ENCODE data around the gene ZNF524. TPM values are rescaled to one million over a fixed set of nuclear protein-coding genes. Genes with fewer than 3 reads are reported as not detected.
A peak's percentile ranks its signal among the peaks of the same experiment; 100 is the strongest.

ZNF524 gene
- polyA plus RNA-seq, 1 donor from 2014 or later = 49.6 TPM

DNA sequence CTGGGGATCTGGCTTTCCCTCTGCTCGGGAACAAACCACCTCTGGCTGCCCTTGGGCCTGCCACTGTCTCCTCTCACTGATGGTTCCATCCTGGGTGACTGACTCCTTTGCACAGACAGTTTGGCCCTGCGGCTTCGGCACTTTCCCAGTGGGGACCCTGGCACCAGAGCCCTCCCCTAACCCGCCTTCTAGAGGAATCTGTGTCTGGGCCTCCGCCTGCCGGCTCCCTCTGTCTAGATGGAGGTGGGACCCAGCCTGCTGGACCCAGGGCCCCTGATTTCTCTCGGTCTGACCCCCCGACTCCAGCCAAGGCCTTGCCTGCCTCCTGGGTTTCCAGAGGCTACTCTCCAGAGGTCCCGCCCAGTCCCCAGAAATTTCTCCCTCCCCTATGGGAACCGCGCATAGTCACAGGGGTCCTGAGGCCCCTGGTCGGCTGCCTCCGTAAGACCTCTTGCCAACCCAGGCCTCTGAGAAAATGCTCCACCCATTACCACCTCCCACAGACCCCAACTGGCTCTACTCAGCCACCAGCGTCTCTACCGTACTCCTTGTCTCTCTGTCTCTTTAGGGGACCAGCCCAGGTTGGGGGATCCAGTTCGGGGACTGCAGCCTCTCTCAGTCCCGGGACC, 50.6 kb downstream of the ZNF524 start:
- Mint-ChIP-seq H3K4me1 (peaks cover 8 to 28% (median 10%) of the 10 kb centered on the region in 3 donors), H3K4me3 (peak overlapping the region in 3 of 4 donors; percentile 79 to 83 (median 83)), H3K27ac (peak overlapping the region in 2 of 3 donors; percentile 76 to 90), H3K27me3 (no peaks in the 10 kb centered on the region), H3K9me3 (no peaks in the 10 kb centered on the region), H3K36me3 (peaks cover 6% of the 10 kb centered on the region)

DNA sequence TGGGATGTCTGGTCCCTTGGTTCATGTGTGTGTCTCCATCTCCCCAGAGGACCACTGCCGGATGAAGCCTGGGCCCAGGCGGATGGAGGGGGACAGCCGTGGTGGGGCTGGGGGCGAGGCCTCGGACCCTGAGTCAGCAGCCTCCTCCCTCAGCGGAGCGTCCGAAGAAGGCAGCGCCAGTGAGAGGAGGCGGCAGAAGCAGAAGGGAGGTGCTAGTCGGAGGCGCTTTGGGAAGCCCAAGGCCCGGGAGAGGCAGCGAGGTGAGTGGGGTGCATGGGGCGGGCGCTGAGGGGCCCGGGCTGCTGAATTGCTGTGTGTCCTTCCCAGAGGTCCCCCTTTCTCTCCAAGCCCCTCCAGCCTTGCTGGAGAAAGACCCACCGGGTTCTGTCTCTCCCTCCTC, 51.1 kb downstream of the ZNF524 start:
- peaks cover 6% of the 10 kb centered on the region for H3K36me3 Mint-ChIP-seq
- H3K27me3 Mint-ChIP-seq = no peaks in the 10 kb centered on the region
- H3K4me3 Mint-ChIP-seq = peak overlapping the region in 2 of 4 donors; percentile 83
- H3K27ac Mint-ChIP-seq = peak overlapping the region in 2 of 3 donors; percentile 76 to 90
- H3K4me1 Mint-ChIP-seq = peaks cover 13 to 32% (median 15%) of the 10 kb centered on the region in 3 donors
- H3K9me3 Mint-ChIP-seq = no peaks in the 10 kb centered on the region

DNA sequence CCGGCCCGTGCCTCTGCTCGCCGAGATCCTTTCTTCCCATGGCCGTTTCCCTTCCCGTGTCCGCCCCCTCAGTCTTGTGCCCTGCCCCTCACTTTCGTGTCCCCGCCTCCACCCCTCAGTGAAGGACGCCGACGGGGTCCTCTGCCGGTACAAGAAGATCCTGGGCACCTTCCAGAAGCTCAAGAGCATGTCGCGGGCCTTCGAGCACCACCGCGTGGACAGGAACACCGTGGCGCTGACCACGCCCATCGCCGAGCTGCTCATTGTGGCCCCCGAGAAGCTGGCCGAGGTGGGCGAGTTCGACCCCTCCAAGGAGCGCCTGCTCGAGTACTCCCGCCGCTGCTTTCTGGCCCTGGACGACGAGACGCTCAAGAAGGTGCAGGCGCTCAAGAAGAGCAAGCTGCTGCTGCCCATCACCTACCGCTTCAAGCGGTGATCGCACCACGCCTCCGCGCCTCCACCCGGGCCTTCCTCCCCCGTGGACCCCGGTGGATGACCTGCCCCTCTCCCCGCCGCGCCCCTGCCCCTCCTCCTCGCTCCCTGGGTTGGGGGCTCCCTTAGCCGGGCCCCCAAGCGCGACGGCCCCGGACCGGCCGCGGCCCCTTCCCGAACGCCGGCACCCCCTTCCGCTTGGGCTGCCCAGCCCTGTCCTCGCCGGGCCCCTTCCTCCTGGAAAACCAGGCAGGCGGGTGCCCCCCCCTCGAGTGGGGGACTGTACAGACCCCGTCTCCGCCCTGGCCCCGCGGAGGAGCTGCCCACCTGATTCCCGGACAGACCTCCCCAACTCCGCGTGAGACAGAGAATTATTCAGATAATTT, 52.4 kb downstream of the ZNF524 start:
- Mint-ChIP-seq H3K36me3 (peaks cover 3% of the 10 kb centered on the region), H3K4me1 (peaks cover 14 to 32% (median 22%) of the 10 kb centered on the region in 3 donors), H3K9me3 (no peaks in the 10 kb centered on the region), H3K27me3 (no peaks in the 10 kb centered on the region), H3K4me3 (no peak overlapping the region), H3K27ac (peak overlapping the region in 2 of 3 donors; percentile 25 to 63)

Other genes starting within 250 kb of the ZNF524 start
- not detected for gene COX6B2, start 245.6 kb upstream of the ZNF524 start, polyA plus RNA-seq
- not detected for gene GARIN5B, start 237.0 kb upstream of the ZNF524 start, polyA plus RNA-seq
- gene IL11, start 229.8 kb upstream of the ZNF524 start, polyA plus RNA-seq = not detected
- gene TMEM190, start 223.5 kb upstream of the ZNF524 start, polyA plus RNA-seq = not detected
- 1.1 TPM for gene TMEM238, start 216.0 kb upstream of the ZNF524 start, polyA plus RNA-seq
- gene RPL28, start 214.4 kb upstream of the ZNF524 start, polyA plus RNA-seq = 825 TPM
- gene UBE2S, start 192.5 kb upstream of the ZNF524 start, polyA plus RNA-seq = 37.6 TPM
- not detected for gene SHISA7, start 157.0 kb upstream of the ZNF524 start, polyA plus RNA-seq
- gene ISOC2, start 138.6 kb upstream of the ZNF524 start, polyA plus RNA-seq = 40.0 TPM
- not detected for gene C19orf85, start 135.5 kb upstream of the ZNF524 start, polyA plus RNA-seq
- gene ZNF628, start 123.7 kb upstream of the ZNF524 start, polyA plus RNA-seq = 0.34 TPM
- gene NAT14, start 115.1 kb upstream of the ZNF524 start, polyA plus RNA-seq = 6.1 TPM
- not detected for gene SSC5D, start 111.9 kb upstream of the ZNF524 start, polyA plus RNA-seq
- gene SBK2, start 63.2 kb upstream of the ZNF524 start, polyA plus RNA-seq = not detected
- not detected for gene SBK3, start 54.7 kb upstream of the ZNF524 start, polyA plus RNA-seq
- gene ZNF579, start 19.4 kb upstream of the ZNF524 start, polyA plus RNA-seq = 0.79 TPM
- gene FIZ1, start 771 bp upstream of the ZNF524 start, polyA plus RNA-seq = 3.1 TPM
- 0.36 TPM for gene ZNF865, start 5.4 kb downstream of the ZNF524 start, polyA plus RNA-seq
- 2.4 TPM for gene ZNF784, start 24.3 kb downstream of the ZNF524 start, polyA plus RNA-seq
- 38.4 TPM for gene ZNF580, start 40.7 kb downstream of the ZNF524 start, polyA plus RNA-seq
- 79.3 TPM for gene ZNF581, start 43.4 kb downstream of the ZNF524 start, polyA plus RNA-seq
- 16.0 TPM for gene CCDC106, start 47.9 kb downstream of the ZNF524 start, polyA plus RNA-seq
- gene U2AF2, start 54.7 kb downstream of the ZNF524 start, polyA plus RNA-seq = 14.2 TPM
- 29.9 TPM for gene EPN1, start 74.9 kb downstream of the ZNF524 start, polyA plus RNA-seq
- gene NLRP9, start 138.1 kb downstream of the ZNF524 start, polyA plus RNA-seq = not detected
- gene RFPL4A, start 158.8 kb downstream of the ZNF524 start, polyA plus RNA-seq = not detected
- not detected for gene RFPL4AL1, start 168.8 kb downstream of the ZNF524 start, polyA plus RNA-seq
- 0.20 TPM for gene NLRP11, start 231.7 kb downstream of the ZNF524 start, polyA plus RNA-seq
- not detected for gene NLRP4, start 236.3 kb downstream of the ZNF524 start, polyA plus RNA-seq

Data from IgD-negative memory B cell (primary cell).